Glomerular visceral epithelial cell (primary cell): ENCODE results near the gene ULK4.
"Not testable (repeated sequence)": the region's sequence is repeated elsewhere in the genome, so short reads cannot be mapped to it uniquely, and the experiment has no call there.

Experiments
- DNase-seq: peaks from one replicate; pipeline ENCODE4 v3.0.0-alpha.2; 2016; ENCODE audit errors: extremely low spot score

Gene ULK4

DNA sequence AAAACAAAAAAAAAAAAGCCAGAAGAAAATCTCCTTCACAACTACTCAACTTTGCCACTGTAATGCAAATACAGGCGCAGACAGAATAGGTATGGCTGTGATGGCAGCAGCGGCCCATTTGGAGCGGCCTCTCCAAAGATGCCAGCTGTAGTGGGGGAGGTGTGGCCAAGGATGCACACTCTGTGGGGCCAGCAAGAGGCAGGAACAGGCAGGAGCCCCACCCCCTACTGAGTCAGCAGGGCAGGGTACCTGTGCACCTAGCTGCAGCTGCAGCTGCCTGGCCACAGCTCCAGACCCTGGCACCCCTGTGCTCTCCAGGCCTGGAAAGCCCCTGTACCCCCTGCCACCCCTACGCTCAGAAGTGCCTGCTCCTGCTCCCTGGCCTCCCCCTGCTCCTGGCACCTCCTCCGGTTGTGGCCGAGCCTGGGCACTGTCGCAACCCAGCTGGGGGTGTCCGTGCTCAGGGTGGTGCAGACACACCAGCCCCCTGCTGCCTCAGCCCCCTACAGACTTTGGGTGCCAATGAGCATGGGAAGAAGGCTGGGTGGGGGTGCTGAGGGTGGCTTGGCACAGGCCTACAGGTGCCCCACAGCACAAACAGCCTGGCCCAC is 312.7 kb downstream of the ULK4 start:
- DNase-seq = no peak

GRCh38 chr3:41647730-41648129 is 314.2 kb downstream of the ULK4 start:
- not testable (repeated sequence) for DNase-seq

GRCh38 chr3:41640076-41640475 is 321.8 kb downstream of the ULK4 start:
- no peak for DNase-seq

- no peak for DNase-seq
Measured at GRCh38 chr3:41638381-41638780, 323.5 kb downstream of the ULK4 start.

- DNase-seq = no peak
Measured at GRCh38 chr3:41632700-41633099, 329.2 kb downstream of the ULK4 start.

GRCh38 chr3:41630708-41631107 is 331.2 kb downstream of the ULK4 start:
- DNase-seq = no peak

DNA sequence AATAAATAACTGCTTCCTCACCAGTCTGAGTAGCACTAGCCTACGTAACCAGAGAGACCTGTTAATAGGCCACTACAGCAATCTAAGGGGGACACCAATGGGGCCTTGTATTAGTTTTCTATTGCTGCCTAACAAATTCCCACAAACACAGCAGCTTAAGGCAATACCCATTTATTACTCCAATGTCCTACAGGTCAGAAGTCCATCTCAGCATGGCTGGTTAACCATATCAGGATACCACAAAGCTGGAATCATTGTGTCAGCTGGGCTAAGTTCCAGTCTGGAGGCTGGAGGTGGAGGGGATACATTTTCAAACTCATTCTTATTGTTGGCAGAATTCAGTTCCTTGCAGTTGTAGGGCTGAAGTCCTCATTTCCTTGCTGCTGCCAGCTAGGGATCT is 331.9 kb downstream of the ULK4 start:
- DNase-seq = no peak

DNA sequence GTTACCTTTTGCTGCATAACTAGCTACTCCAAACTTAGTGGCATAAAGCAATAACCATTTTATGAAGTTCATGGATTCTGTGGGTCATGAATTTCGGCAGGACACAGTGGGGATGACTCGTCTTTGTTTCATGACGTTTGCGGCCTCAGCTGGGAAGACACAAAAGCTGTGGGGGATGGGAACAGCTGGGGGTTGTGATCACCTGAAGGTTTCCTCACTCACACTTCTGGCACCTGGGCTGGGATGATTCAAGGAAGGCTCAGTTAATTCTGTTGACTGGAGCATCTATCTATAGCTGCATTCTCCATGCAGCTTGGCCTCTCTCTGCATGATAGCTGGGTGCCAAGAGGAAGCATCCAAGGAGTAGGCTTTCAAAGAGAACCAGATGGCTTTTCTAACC is 332.8 kb downstream of the ULK4 start:
- no peak for DNase-seq

DNA sequence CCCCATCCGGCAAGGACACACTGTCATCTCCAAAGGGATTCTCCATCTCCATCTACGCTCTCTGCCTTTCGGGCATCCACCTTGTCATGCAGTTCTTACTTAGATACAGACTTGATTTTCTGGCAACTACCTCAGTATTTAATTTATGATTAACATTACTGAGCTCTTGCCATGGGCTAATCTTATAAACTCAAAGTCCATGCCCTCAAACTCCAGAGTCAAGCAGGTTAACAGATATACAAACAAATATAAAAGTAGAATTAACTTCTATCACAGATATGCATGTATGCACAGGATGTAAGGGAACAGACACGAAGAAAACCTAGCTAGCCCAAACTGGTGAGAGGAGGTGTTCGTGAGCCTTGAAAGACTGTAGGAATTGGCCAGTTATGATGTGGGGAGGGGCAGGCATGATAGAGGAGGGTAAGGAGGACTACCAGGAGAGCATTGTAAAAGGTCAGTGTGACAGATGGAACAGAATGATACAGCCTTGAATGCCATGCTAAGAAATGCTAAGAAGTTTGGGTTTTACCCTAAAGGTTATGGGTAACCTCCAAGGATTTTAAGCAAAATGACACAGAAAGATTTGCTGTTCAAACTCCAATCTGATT is 334.3 kb downstream of the ULK4 start:
- no peak for DNase-seq

- DNase-seq = no peak
Measured at GRCh38 chr3:41612853-41613252, 349.1 kb downstream of the ULK4 start.

GRCh38 chr3:41611008-41611407 is 350.9 kb downstream of the ULK4 start:
- DNase-seq = no peak

DNA sequence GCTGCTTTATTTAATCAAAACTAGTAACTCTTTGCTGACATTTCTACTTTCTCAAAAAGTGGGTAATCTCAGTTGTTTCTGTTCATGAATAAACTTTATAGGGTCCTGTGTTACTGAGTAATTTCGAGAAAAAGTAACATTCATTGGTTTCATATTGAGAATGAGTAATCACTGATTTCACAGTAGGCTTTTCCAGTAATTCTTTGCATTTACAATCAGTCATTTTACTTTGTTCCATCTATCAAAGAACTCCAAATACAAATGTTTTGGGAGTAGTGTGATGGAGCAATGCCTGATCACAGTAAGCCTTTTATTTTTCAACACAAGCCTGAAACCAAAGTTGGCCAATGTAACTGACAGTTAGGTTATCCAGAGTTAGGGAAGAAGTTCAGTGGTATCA is 353.6 kb downstream of the ULK4 start:
- DNase-seq = no peak

GRCh38 chr3:41603807-41604206 is 358.1 kb downstream of the ULK4 start:
- DNase-seq = no peak

GRCh38 chr3:41602121-41602520 is 359.8 kb downstream of the ULK4 start:
- no peak for DNase-seq

- DNase-seq = no peak
Measured at GRCh38 chr3:41601404-41601987, 360.4 kb downstream of the ULK4 start.

DNA sequence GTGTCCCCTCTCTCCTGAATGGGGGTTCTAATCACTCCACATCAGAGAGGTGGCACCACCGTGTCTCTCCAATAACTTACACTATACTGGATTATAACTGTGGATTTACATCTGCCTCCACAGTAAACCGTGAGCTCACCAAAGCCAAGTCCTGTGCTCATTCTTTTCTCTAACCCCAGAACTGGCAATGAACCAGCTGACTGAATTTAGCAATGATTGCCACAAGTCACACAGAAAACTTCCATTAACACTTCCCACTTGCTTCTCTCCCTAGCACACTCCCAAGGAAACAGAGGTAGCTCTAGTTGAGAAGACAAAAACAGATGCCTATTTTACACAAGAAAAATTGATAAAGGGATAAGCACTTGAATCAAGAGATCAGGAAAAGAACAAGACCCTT is 361.3 kb downstream of the ULK4 start:
- DNase-seq = no peak

- no peak for DNase-seq
Measured at GRCh38 chr3:41599127-41599484, 362.8 kb downstream of the ULK4 start.

DNA sequence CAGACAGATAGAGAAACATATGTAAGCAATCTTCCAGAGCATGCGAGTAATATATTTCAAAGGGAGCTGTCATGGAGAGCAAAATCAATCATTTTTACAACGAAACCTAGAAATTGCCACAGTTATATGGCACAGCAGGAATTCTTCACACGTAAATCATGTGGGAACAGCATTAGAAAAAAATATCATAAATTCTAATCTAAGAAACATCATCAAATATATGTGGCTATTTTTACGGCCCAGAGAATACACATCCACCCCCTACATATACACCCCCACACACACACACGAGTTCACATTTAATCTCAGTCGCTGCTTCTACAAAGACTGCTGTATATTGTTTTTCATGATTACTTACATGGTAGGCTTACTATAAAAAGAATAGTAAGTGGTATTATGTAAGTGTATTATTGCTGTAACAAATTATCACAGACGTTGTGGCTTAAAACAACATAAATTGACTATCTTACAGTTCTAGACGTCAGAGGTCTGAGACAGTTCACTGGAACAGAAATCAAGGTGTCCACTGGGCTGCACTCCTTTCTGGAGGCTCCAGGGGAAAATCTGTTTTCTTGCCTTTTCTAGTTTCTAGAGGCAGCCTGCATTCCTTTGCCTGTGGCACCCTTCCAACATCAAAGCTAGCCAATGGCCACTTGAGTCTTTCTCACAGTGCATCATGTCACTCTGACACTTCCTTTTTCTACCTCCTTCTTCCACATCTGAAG is 363.3 kb downstream of the ULK4 start:
- no peak for DNase-seq

- no peak for DNase-seq
Measured at GRCh38 chr3:41593774-41594173, 368.1 kb downstream of the ULK4 start.

DNA sequence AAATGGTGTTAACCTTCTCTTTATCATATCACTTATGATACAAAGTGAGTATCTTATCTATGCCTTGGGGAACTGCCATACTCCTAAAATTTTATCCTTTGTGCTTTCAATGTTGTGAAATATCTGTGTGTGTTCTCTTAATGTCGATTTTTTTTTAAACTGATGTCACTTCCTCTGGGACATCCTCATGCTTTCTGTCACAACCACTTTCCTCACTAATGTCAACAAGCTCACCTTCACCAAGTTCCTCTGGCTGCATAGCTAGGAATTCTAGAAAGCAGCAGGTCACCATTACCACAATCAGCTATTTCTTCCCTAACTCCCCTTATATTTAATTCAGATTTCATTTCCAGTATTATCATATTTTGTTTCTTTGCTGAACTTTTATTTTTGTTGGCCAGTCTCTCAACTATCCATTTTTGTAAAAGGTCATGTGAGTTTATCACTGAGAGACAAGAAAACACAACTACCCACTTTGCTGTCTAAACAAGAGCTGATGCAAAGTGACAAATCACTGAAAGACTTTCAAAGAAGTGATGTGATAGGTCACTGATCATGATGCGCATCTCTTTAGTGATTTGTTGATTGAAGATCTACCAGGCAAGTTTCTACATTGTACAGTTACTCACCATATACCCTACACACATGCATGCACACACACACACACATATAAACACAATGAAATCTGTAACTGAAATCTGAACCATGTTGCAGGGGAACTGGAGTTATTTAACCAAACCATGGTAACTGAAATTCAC is 369.0 kb downstream of the ULK4 start:
- DNase-seq = no peak

DNA sequence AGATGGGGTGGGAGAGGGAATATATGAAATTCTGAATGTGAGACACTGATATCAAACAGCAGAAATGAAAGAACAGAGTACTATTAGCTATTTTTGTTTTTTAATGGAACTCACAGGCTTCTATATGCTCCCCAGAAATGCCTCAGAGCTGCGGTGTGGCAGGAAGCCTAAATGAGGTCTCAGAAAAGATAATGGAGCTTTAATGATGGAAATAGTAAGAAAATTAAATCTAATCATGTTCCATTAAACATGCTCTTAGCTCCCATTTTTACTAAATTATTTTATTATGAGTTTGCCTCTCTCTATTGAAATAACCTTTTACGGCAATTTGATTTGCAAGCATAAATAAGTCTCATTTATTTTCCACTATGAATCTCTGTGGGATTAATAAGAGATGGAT is 378.9 kb downstream of the ULK4 start:
- DNase-seq = no peak

DNA sequence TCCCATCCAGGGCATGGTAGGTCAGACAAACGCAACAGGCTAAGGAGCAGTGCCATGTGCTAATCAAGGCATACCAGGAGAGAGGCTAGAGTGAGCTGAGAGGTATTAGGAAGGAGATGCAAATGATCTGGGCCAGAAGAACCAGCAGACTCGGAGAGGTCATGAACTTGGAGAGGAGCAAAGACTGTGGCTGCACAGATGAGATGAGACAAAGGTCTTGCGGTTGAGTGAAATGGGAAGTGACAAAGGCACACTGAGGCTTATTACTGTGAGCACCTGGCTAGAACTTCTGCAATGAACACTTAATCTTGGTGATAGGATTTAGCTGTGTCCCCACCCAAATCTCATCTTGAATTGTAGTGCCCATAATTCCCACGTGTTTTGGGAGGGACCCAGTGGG is 380.2 kb downstream of the ULK4 start:
- DNase-seq = no peak
